Keratinocyte (primary cell): ENCODE data around the gene WDR12. TPM values are rescaled to one million over a fixed set of nuclear protein-coding genes. Genes with fewer than 3 reads are reported as not detected.
"Not testable (repeated sequence)": the region's sequence is repeated elsewhere in the genome, so short reads cannot be mapped to it uniquely, and the experiment has no call there.

Experiments used
- DNase-seq: peaks from one replicate; pipeline ENCODE4 v3.0.0-alpha.2; 2011; ENCODE audit warnings: low read depth, missing footprints, low spot score
- FAIRE-seq: peaks from 2 replicates; lab custom pipeline; 2011; peaks lifted over from hg19 to GRCh38; lab: Jason Lieb, UNC
- H2AFZ ChIP-seq: 2 replicates; pipeline ENCODE4 v1.6.0; 2012; ENCODE audit warnings: low read length, control low read depth, inconsistent platforms; ENCODE audit not compliant: control insufficient read depth
- H3K27ac ChIP-seq: 2 replicates; pipeline ENCODE4 v1.5.1; 2011; ENCODE audit warnings: low read length; ENCODE audit not compliant: control insufficient read depth, insufficient read depth
- H3K27me3 ChIP-seq: 3 replicates; pipeline ENCODE4 v1.6.0; 2011; ENCODE audit warnings: low read length; ENCODE audit not compliant: control insufficient read depth, insufficient read depth; ENCODE audit errors: extremely low read depth
- H3K36me3 ChIP-seq, 2 experiments: 2 replicates in 1 of 2; 3 replicates in 1 of 2; pipeline ENCODE4 v1.5.1; 2011; ENCODE audit warnings: low read length in 2 of 2, mild to moderate bottlenecking in 1 of 2; ENCODE audit not compliant: control insufficient read depth in 2 of 2, insufficient read depth in 2 of 2; ENCODE audit errors: extremely low read depth in 1 of 2
- H3K4me1 ChIP-seq: 3 replicates; pipeline ENCODE4 v1.5.1; 2011; ENCODE audit warnings: low read length; ENCODE audit not compliant: control insufficient read depth, insufficient read depth; ENCODE audit errors: extremely low read depth
- H3K4me2 ChIP-seq: 3 replicates; pipeline ENCODE4 v1.6.0; 2011; ENCODE audit warnings: low read depth, low read length; ENCODE audit not compliant: control insufficient read depth, insufficient read depth; ENCODE audit errors: extremely low read depth
- H3K4me3 ChIP-seq, 3 experiments: fragments of 200-600 bp in 1 of 3; sonication (generic) in 1 of 3; 2 replicates in 2 of 3; 3 replicates in 1 of 3; pipeline ENCODE4 v1.5.1; 2011 to 2016; ENCODE audit warnings: low read length in 3 of 3, mild to moderate bottlenecking in 3 of 3, control low read depth in 2 of 3, inconsistent platforms in 1 of 3, low read depth in 1 of 3, mixed read lengths in 1 of 3, mixed run types in 1 of 3, moderate library complexity in 1 of 3; ENCODE audit not compliant: control insufficient read depth in 2 of 3, insufficient read depth in 2 of 3; ENCODE audit errors: extremely low read depth in 1 of 3
- H3K79me2 ChIP-seq: 2 replicates; pipeline ENCODE4 v1.6.0; 2012; ENCODE audit warnings: low read length; ENCODE audit not compliant: control insufficient read depth, insufficient read depth
- H3K9ac ChIP-seq: 3 replicates; pipeline ENCODE4 v1.6.0; 2011; ENCODE audit warnings: low read length; ENCODE audit not compliant: control insufficient read depth, insufficient read depth; ENCODE audit errors: extremely low read depth
- H3K9me1 ChIP-seq: 3 replicates; pipeline ENCODE4 v1.6.0; 2011; ENCODE audit warnings: low read length; ENCODE audit not compliant: control insufficient read depth, insufficient read depth; ENCODE audit errors: extremely low read depth
- H3K9me3 ChIP-seq: 2 replicates; pipeline ENCODE4 v1.5.1; 2012; ENCODE audit warnings: low read depth, low read length; ENCODE audit not compliant: control insufficient read depth
- H4K20me1 ChIP-seq: 3 replicates; pipeline ENCODE4 v1.6.0; 2011; ENCODE audit warnings: low read length; ENCODE audit not compliant: control insufficient read depth, insufficient read depth; ENCODE audit errors: extremely low read depth
- CTCF ChIP-seq, 3 experiments: IDR thresholded peaks in 1 of 3; conservative IDR thresholded peaks in 1 of 3; optimal IDR thresholded peaks in 1 of 3; 2 replicates in 2 of 3; 3 replicates in 1 of 3; pipeline versions ENCODE3 to v1.5.1; 2011; ENCODE audit warnings: low read length in 3 of 3, mild to moderate bottlenecking in 3 of 3, moderate library complexity in 2 of 3, control low read depth in 1 of 3, inconsistent platforms in 1 of 3; ENCODE audit not compliant: insufficient read depth in 2 of 3; ENCODE audit errors: extremely low read depth in 1 of 3
- EZH2 ChIP-seq: IDR thresholded peaks from one replicate; pipeline ENCODE4 v1.6.1; 2012; ENCODE audit warnings: inconsistent platforms, mild to moderate bottlenecking, low read length, moderate library complexity
- dilution Hi-C: fragments of 300-500 bp; cut with MboI; formaldehyde crosslinking; loops from one replicate; pipeline ENCODE4 v1.7.0; 2020; ENCODE audit warnings: low sequenced_read_pairs; ENCODE audit not compliant: extremely low pct_ligation_motif_present
- polyA plus RNA-seq, 5 experiments: library from polyadenylated mRNA; depleted of rRNA in 3 of 5; stranded (reverse) in 3 of 5; stranded (forward) in 1 of 5; unstranded in 1 of 5; fragments of >200 nt; gene quantifications; 1 replicate in 1 of 5; 2 replicates in 3 of 5; 3 replicates in 1 of 5; pipeline versions ENCODE4 v1.2.1 to v1.2.3, GENCODE V29; 2011 to 2012; ENCODE audit warnings: missing spikeins in 2 of 5, low read depth in 1 of 5, low replicate concordance in 1 of 5

The WDR12 gene
- polyA plus RNA-seq, 1 donor (not counting 4 experiments of a cell fraction or from before 2014, with no cell fraction given), result 109 TPM

- H3K4me3 ChIP-seq, result no peak overlapping the region
- no peak for TF ChIP-seq EZH2
- TF ChIP-seq CTCF (optimal IDR thresholded peaks at IDR 0.05 in 1 of 3, IDR thresholded peaks at IDR 0.05 in 1 of 3, conservative IDR thresholded peaks at IDR 0.05 in 1 of 3; ENCODE audit: extremely low read depth in 1 of 3, insufficient read depth in 2 of 3, low read length in 3 of 3), result no peak
Measured at GRCh38 chr2:202909394-202910192, 1.9 kb downstream of the WDR12 start.

GRCh38 chr2:202908186-202908585 is 3.3 kb downstream of the WDR12 start:
- no peak for DNase-seq
- dilution Hi-C loops, result no loop called here

More at GRCh38 chr2:202909394-202910192, 1.9 kb downstream of the WDR12 start:
- no peak overlapping the region for H2AFZ ChIP-seq
- dilution Hi-C loops, result no loop called here
- H3K79me2 ChIP-seq, result peaks cover 49% of the 10 kb centered on the region
- H3K4me2 ChIP-seq, result peak overlapping the region; percentile 87
- H3K4me1 ChIP-seq, result peaks cover 6% of the 10 kb centered on the region
- no peaks in the 10 kb centered on the region for H3K9me1 ChIP-seq
- FAIRE-seq (no peak), DNase-seq (no peak)
- no peak overlapping the region for H3K27ac ChIP-seq
- peaks cover 0 to 5% of the 10 kb centered on the region in 2 experiments for H3K36me3 ChIP-seq
- no peaks in the 10 kb centered on the region for H4K20me1 ChIP-seq
- no peak overlapping the region for H3K9ac ChIP-seq
- no peaks in the 10 kb centered on the region for H3K27me3 ChIP-seq
- H3K9me3 ChIP-seq, result no peaks in the 10 kb centered on the region

GRCh38 chr2:202905507-202905906 is 6.0 kb downstream of the WDR12 start:
- H3K4me3 ChIP-seq, H3K36me3 ChIP-seq, H3K4me1 ChIP-seq, H3K9me1 ChIP-seq, dilution Hi-C loops, H3K27me3 ChIP-seq, H3K27ac ChIP-seq, H3K4me2 ChIP-seq, DNase-seq, H3K9ac ChIP-seq, H3K9me3 ChIP-seq, H2AFZ ChIP-seq, FAIRE-seq, H4K20me1 ChIP-seq: not testable (repeated sequence)
- H3K79me2 ChIP-seq, result peaks cover 48% of the 10 kb centered on the region

More at GRCh38 chr2:202908186-202908585, 3.3 kb downstream of the WDR12 start:
- Histone ChIP-seq H3K27ac (no peak overlapping the region), H3K4me3 (no peak overlapping the region), H3K9me3 (no peaks in the 10 kb centered on the region), H2AFZ (no peak overlapping the region), H3K36me3 (peaks cover 0 to 5% of the 10 kb centered on the region in 2 experiments), H3K4me2 (no peak overlapping the region), H3K4me1 (peaks cover 4% of the 10 kb centered on the region), H3K9ac (no peak overlapping the region), H3K9me1 (no peaks in the 10 kb centered on the region), H3K27me3 (no peaks in the 10 kb centered on the region), H4K20me1 (no peaks in the 10 kb centered on the region), H3K79me2 (peaks cover 54% of the 10 kb centered on the region)
- TF ChIP-seq CTCF (optimal IDR thresholded peaks at IDR 0.05 in 1 of 3, IDR thresholded peaks at IDR 0.05 in 1 of 3, conservative IDR thresholded peaks at IDR 0.05 in 1 of 3; ENCODE audit: extremely low read depth in 1 of 3, insufficient read depth in 2 of 3, low read length in 3 of 3) (no peak), EZH2 (no peak)
- no peak for FAIRE-seq
